ENCODE data around the gene OR8D1.

Gene OR8D1

DNA sequence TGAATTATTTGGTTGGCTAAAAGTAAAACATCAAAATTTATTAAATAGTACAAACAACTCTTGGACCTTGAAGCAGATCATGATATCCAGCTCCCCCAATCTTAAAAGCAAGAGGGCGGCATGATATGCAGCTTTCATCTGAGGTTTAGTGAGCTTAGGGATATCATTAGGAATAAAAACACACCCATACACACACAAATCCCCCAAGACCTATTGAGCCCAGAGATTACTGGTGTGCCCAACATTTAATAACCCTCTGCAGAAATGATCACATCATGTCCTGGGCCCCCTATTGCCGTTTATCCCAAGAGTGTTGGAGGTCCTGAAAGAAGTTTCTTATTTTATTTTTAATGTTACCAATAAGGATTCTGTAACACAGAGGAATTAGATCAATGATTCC lies at the start of gene OR8D1:
OR8D1 (minus strand) TSS at position 101 of the 400 bp plus-strand sequence. CDS start 3,183 bp downstream, outside the sequence.
- no peak for DNase-seq

DNA sequence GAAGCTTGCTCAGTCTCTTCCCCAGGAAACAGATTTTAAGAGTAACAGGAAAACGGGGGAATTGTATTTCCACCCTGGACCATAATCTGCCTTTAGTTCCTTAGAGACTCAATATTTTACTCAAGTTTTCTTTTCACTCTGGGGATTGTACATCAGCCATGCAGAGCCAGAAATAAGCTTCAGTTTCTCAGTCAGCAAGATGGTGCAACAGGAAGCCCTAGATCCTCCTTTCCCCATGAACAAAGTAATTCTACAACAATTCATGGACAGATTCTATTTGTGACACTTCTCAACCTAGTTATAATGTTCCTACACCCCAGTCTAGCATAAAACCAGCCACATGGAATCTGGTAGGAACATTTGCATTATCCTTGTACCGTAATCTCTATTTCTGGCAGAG lies 45.8 kb upstream of the OR8D1 start:
- DNase-seq = no peak

DNA sequence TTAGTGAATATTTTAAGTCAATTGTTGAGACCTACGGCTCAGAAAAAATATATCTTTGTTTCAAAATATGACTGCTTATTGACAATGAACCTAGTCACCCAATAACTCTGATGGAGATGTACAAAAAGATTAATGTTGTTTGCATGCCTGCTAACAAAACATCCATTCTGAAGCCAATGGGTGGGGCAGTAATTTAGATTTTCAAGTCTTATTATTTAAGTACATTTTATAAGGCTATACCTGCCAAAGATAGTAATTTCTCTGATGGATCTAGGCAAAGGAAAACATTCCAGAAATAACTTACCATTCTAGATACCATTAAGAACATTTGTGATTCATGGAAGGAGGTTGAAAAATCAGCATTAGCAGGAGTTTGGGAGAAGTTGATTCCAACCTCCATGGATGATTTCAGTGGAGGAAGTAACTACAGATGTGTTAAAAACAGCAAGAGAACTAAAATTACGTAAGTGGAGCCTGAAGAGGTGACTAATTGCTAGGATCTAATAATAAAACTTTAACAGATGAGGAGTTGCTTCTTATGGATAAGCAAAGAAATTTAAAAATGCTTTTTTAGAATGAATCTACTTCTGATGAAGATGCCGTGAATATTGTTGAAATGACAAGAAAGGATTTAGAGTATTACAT lies 32.7 kb upstream of the OR8D1 start:
- no peak for DNase-seq

DNA sequence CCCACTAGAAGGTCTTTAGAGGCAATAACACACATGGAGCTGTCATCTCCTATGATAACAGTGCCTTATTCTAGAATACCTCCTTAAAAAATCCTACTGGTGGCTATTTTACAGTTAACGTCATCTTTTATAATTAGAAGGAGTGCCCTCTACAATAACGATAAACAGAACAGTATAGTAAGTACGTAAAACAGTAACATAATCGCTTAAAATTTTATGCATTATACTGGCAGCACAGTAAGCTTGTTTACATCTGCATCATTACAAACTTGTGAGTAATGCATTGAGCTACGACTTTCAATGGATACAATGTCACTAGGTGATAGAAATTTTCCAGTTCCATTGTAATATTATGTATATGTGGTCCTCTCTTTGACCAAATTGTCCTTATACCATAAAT lies 30.6 kb upstream of the OR8D1 start:
- no peak for DNase-seq

DNA sequence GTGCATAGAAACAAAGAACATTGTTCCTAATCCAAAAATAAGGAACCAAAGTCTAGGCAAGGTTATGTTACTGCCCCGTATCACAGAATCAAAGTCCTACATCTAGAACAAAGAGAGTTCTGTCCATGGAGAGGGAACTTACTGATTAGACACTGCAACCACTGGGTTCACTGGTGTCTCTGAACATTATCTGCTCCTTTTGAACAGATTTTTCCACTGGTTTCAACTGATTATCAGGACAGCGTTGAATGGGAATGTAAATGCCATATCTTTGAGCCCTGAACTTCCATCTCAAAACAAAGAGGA lies 26.3 kb upstream of the OR8D1 start:
- DNase-seq = no peak

DNA sequence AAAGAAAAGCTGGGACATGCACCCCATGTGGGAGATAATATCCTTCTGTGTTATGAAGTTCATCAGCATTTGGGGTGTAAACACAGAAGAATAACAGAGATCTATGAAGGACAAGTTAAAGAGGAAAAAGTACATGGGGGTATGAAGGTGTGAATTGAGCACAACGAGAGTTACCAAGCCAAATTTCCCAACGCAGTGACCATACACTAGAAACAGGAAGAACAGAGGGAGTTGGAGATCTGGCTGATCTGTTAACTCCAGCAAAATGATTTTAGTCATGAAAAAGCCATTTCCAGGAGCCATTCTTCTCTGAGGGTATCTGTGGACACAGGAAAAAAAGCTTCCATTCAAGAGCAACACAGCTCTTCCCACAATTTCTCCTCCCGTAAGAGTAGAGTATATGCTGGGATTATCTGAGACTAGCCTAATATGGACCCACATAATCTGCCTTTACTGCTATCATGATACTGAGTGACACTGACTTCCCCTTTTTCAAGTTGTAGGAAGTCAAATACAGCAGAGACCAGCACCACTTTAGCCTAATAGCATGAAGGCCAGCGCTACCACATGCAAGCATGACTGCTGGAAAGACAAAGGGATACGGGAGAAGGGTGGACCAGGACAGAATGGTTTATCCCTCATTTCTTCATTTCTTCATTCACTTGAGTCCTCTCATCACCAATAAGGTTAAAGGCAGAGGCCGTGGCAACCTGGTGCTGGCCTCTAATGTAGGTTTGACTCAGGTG lies 25.8 kb upstream of the OR8D1 start:
- no peak for DNase-seq

DNA sequence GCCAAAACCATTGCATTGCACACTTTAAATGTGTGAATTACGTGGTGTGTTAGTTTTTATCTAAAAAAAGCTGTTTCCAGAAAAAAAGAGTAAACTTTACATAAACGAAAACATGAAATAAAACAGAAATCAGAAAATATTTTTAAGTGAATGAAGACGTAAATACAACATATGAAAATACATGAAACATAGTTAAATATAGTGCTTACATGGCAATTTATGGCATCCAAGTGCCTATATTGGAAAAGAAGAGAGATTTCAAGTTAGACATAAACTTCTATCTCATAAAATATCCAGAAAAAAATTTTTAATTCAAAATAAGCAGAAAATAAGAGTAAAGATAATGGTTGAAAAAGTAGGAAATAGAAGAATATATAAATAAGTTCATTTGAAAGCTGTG lies 18.1 kb upstream of the OR8D1 start:
- DNase-seq = no peak

DNA sequence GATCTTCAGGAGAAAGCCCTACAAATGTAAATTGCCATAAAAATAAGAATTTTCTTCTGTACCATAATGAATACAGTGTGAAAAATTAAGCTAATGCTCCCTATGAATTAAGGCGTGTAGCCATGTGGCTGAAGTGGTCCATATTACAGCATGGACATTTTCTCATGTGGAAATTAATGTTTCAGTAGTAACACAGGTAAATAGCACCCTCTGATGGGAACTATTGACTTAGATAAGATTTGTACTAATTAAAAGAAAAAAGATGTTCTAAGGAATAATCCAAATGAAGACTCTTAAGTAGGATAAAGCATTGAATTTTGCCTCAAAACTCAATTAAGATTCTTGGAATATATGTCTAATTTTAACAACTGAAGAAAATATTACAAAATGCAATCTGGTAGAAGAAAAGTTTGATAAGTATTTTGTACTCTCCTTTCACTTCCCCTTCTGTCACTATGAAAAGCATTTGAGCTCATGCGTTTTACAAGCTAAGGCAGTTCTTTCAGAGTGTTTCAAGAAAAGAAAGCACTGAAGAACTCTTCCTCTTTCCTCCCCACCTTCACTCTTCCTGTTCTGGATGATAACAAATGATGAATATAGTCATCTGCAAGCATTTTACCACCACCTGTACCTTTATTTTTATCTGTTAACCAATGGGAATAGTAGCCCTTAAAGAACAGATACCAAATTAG lies 16.2 kb upstream of the OR8D1 start:
- DNase-seq = no peak

DNA sequence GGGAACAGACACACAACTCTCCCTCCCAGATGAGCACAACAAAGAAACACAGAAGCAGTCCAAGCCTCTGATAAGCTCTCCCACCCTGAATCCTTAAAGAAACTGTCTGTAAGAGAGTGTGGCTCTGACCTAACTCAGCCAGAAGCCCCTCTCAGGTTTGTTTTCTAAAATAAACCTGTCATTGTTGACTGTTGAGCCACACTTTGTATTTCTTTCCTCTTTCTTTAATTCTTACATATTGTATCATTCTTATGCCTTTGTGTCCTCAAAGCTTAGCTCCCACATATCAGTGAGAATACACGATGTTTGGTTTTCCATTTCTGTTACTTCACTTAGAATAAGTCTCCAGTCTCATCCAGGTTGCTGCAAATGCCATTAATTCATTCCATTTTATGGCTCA lies 14.0 kb upstream of the OR8D1 start:
- DNase-seq = no peak

DNA sequence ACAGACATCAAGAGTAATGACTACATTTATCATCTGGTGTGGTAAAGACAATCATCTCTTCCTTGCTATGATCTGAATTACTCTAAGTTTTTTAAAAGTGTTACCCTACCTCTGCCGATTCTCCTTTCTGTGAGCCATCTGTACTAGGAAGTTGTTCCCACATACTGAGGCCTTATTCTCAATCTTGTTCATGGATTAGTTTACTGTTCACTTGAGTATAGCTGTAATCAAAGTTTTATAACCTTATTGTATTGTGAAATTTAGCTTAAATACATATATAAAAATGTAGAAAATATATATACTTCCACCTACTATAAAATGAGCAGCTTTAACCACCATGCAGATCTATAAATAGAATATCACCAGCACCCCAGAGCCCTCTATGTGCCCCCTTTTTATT lies 8.6 kb upstream of the OR8D1 start:
- no peak for DNase-seq

DNA sequence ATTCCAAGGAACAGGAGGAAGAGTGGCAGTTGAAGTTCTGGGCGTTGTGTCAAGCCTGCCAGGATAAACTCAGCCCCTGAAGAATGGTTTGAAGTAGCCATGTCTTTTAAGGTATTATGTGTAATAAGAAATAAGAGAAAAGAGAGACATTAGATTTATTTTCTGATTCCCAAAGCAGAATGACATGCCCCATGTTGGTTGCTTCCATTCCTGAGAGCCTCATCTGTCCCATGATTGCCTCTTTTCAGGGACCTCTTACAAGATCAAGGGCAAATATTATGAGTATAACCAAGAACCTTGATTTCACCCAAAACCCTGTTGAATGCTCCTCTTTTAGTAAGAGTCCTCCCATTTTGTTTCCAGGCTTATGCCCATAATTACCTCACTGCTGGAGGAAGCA lies 6.3 kb upstream of the OR8D1 start, which contains the start of gene OR8D2:
OR8D2 (minus strand) TSS at position 101 of the 400 bp plus-strand sequence; CDS start at position 101, 0 bp downstream.
- no peak for DNase-seq

DNA sequence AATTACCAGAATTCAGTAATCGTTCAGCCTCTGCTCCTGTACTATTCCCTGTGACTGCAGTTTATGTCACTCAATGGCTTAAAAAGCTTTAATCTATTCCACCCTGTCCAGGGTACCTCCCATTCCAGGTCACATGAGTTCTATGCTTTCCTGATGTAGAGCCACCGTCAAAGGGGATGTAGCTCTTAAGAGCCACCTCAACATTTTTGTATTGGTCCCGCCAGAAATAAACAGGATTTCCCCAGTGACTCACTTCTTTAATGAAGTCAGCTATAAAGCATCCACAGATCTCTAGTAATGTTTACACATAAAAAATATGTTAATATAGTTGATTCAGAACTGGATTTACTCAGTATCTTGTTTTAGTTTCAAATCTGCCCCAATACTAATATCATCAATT lies 1.3 kb upstream of the OR8D1 start:
- DNase-seq = no peak

DNA sequence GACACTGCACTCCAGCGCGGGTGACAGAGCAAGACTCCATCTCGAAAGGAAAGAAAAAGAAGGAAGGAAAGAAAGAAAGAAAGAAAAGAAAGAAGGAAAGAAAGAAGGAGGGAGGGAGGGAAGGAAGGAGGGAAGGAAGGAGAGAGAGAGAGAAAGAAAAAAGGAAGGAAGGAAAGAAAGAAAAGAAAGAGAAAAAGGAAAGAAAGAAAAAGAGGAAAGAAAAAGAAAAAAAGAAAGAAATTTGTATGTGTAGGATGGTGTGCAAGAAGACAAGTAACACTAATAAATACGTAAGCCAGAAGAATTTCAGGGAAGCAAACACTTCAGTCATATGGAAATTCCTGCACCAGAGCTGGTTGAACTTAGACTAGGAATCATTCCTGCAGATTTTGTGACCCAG lies 618 bp downstream of the OR8D1 start:
- DNase-seq = no peak

DNA sequence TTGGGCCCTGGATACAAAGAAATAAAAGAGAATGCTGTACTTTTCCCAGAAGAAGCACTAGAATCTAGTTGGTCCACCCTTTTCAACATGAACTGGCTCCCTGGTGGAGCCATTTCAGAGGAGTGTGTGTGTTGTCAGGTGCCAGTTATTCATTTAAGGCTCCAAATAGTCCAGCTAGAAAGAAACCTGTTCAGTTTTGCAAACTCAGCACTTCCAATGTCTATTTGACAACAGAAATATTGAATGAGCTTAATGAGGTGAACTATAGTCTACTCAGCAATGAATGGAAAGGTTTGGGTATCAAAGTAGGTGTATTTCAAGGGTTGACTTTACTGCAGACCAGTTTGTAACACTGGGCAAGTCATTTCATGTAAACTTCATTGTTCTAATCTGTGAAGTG lies 2.1 kb downstream of the OR8D1 start:
- no peak for DNase-seq

DNA sequence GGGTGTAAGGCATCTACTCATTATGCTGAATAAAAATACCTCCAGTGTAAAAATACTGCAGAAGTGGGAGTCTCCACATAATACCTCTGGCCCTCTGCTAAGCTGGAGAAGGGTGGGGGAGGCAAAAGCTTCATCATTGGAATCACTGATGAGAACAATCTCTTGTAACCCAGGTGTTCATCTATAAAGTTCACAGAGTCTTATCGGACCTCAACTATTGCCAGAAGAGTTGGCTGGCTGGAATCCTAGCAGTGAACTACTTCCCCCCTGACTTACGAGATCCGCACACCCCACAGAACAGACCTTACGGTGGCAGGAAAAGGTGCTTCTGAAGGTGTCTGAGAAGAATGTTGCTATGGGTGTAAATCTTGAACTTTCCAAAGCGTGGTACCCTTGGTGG lies 2.5 kb downstream of the OR8D1 start:
- no peak for DNase-seq

DNA sequence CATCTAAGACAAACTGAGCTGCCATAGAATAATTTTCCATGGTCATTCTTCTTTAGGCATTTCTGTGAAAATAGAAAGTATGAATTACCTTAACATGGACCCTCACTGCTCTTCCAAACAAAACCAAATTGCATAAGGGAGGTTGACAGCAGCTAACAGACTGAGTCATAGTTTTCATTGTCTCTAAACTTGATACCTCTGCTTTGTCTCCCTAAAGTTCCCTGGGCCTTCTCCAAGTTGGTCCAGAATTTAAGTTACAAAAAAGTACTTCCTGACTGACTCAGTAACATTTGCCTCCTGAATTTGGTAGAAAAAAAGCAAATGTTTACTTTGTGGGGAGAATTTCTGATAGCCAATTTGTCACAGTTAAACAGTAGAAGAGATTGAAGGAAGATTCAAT lies 3.0 kb downstream of the OR8D1 start:
- no peak for DNase-seq

DNA sequence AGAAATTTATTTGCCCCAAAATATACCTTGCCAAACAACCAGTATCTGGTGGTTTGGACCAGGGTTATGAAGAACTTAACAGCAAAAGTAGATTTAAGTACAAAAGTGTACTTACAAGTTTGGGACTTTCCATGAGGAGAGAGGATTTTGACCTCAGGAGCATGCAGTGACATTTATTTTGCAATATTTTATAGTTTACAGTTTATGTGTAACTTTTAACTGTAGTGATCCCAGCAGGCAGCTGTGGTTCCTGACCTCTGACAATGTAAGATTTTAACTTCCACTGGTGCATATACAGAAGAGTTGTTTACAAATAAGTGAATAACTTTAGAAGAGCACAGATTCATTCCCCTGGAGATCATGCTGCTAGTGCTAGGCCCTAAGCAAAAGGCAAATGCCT lies 6.7 kb downstream of the OR8D1 start:
- DNase-seq = no peak

DNA sequence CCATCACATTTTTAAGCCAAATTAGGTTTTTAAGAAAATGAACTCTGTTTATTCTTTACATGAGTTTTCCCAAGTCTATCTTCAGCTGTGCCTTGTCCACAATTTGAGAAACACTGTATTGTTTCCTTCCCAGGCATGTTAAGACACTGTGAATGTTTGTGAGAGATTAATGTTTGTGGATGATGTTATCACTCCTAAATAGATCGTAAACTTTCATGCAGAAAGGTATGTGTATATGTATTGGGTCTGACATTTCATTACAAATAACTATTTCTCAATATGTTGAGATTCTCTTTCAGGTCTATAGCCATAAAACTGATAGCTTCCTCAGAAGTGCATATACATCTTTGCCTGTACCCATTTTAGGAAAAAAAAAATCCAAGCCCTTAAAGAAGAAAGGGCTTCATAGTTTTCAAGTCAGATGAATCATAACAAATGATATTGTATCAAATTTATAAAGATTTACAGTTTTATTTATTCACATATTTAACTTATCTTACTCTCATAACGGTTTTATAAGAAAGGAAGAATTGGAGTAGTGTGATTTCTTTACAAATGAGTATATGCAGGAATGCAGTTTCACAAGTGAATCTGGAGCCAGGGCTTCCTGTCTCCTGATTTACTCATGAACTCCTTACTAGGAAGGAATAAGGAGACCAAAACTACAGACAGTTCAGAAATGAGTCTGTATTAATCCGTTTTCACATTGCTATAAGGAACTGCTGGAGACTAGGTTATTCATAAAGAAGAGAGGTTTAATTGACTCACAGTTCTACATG lies 11.2 kb downstream of the OR8D1 start:
- DNase-seq = no peak

DNA sequence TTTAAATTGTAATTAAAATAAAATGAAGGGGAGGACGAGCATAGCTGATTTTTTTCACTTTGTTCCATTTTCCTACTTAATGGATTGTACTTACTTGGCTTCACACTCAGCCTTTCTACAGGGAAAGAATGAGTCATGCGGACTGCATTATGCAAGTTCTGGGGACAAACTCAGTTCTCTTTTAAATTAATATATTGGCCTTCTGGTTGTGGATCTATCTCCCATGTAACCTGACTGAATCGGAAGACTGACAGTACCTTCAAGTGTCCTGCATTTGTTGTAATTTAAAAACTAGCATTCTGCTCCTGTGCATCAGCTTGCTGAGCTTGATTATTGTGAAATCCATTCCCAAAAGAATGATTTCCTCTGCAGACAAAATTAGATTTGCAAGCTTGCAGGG lies 12.2 kb downstream of the OR8D1 start:
- no peak for DNase-seq

DNA sequence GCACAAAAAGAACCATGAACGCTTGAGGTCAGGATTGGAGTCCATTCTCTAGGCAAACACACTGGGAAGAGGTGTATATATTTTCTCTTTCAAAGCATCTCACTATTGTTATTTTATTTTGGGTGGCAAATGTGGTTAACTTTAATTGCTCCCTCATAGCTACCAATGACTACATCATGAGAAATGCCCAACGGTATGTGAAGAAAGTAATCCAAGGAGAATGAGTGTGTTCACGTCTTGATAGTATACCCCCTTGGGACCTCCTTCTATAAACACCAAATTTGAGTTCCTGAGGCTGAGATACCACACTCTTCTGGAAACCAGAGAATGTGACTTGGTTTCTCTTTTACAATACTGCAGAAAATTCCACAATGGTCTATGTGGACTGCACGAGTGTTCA lies 15.8 kb downstream of the OR8D1 start:
- DNase-seq = no peak

DNA sequence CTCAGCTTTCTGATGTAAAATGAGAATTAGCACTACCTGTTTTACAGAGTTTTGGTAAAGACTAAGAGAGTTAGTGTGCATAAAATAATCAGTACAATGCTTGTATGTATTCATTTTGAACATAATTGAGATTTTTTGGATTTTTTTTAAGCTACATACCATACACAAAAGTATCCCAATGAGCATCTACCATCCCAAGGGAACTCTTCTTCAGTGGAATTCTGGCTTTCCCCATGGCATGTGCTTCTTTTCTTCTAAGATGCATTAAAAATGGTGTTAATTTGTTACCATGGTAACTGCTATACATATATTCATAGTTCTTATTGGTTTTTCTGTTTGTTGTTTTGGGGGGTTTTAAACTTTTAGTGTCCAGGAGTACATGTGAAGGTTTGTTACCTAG lies 17.7 kb downstream of the OR8D1 start:
- no peak for DNase-seq

DNA sequence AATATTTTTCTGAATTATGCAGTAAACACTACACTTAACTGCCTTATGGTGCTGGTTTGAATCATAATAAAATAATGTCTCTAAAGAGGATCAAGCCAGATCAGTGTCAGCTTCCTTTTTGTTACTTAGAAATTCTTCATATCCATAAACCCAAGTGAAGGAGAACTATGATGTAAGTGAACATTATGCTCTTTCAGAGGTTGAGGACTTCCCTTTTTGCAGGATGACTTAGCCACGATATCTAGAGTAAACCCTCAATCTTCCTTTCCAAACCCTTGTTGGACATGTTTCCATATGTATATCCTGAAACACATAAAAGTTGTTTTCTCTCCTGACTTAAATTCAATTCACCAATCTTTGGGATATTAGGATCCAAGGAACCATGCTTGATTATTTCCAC lies 19.1 kb downstream of the OR8D1 start:
- DNase-seq = no peak

DNA sequence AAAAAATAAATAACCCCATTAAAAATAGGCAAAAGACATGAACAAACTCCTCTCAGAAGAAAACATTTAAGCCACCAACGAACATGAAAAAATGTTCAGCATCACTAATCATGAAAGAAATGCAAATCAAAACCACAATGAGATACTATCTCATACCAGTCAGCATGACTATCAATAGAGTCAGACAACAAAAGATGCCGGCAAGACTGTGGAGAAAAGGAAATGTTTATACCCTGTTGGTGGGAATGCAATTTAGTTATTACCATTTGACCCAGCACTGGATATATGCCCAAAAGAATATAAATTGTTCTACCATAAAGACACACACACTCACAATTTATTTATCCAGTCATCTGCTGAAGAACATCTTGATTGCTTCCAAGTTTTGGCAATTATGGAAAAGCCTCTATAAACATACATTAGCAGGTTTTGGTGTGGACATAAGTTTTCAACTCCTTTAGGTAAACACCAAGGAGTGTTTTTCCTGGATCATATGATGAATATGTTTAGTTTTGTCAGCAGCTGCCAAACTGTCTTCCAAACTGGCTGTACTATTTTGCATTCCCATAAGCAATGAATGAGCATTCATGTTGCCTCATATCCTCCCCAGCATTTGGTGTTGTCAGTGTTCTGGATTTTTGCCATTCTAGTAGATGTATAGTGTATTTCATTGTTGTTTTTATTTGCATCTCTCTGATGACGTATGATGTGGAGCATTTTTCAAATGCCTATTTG lies 28.0 kb downstream of the OR8D1 start:
- no peak for DNase-seq
